Effector memory CD8-positive, alpha-beta T cell (primary cell): ENCODE data around the gene TRPV4.

ENCODE experiments used
- ATAC-seq: fragments of 150-1000 bp; cut with Tn5 transposase; replicated peaks from 2 replicates; pipeline ENCODE4 v1.10.0; 2021; ENCODE audit warnings: mild to moderate bottlenecking, moderate library complexity
- DNase-seq, 3 experiments: peaks; one replicate each; pipeline ENCODE4 v3.0.0; 2021
- H3K27ac Mint-ChIP-seq, 2 donors: one replicate each; pipeline ENCODE4 v1.8.0; 2022; ENCODE audit warnings: mild to moderate bottlenecking in 2 of 2, mixed read lengths in 2 of 2, moderate library complexity in 2 of 2
- H3K27me3 Mint-ChIP-seq, 2 donors: one replicate each; pipeline ENCODE4 v1.8.0; 2022; ENCODE audit warnings: mixed read lengths in 2 of 2
- H3K36me3 Mint-ChIP-seq: one replicate; pipeline ENCODE4 v1.8.0; 2022; ENCODE audit warnings: mild to moderate bottlenecking, moderate library complexity, mixed read lengths; ENCODE audit not compliant: insufficient read depth
- H3K4me1 Mint-ChIP-seq, 2 donors: one replicate each; pipeline ENCODE4 v1.8.0; 2022; ENCODE audit warnings: low read depth in 2 of 2, mixed read lengths in 2 of 2
- H3K4me3 Mint-ChIP-seq, 2 donors: one replicate each; pipeline ENCODE4 v1.8.0; 2022; ENCODE audit warnings: mild to moderate bottlenecking in 2 of 2, mixed read lengths in 2 of 2, moderate library complexity in 2 of 2
- H3K9me3 Mint-ChIP-seq, 2 donors: one replicate each; pipeline ENCODE4 v1.8.0; 2022; ENCODE audit warnings: mixed read lengths in 2 of 2

Gene TRPV4

GRCh38 chr12:109744986-109745942, 87.9 kb downstream of the TRPV4 start:
- Mint-ChIP-seq H3K27ac (no peak overlapping the region), H3K36me3 (peaks cover 4% of the 10 kb centered on the region), H3K4me3 (no peak overlapping the region), H3K4me1 (no peaks in the 10 kb centered on the region), H3K9me3 (no peaks in the 10 kb centered on the region), H3K27me3 (peaks cover 0 to 9% of the 10 kb centered on the region in 2 donors)
- DNase-seq, result no peak
- ATAC-seq, result no peak

DNA sequence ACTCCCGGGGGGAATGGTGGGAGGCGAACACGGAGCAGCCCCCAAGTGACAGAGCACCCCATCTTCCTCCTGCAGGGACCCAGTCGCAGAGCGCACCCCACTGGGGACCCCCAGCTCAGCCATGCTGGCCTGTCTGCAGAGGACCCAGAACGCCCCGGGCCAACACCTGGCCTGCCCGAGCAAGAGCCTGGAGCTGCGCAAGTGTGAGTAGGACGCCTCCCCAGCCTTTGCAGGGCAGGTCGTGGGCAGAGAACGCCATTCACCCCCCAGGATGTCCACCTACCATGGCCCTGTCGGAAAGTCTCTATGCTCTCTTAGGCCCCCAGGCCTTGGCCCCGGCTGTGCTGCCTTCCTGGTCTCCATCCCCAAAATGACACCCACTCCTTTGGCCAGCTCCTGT, 89.2 kb downstream of the TRPV4 start:
- Mint-ChIP-seq H3K27ac (no peak overlapping the region), H3K36me3 (peaks cover 6% of the 10 kb centered on the region), H3K4me3 (no peak overlapping the region), H3K9me3 (no peaks in the 10 kb centered on the region), H3K4me1 (no peaks in the 10 kb centered on the region), H3K27me3 (peaks cover 0 to 10% of the 10 kb centered on the region in 2 donors)
- no peak for ATAC-seq
- no peak for DNase-seq

- Mint-ChIP-seq H3K4me3 (no peak overlapping the region), H3K4me1 (no peaks in the 10 kb centered on the region), H3K27me3 (peaks cover 0 to 10% of the 10 kb centered on the region in 2 donors), H3K27ac (no peak overlapping the region), H3K9me3 (no peaks in the 10 kb centered on the region), H3K36me3 (peaks cover 6% of the 10 kb centered on the region)
- no peak for DNase-seq
- ATAC-seq, result no peak
Measured at GRCh38 chr12:109743076-109743910, 89.9 kb downstream of the TRPV4 start.

DNA sequence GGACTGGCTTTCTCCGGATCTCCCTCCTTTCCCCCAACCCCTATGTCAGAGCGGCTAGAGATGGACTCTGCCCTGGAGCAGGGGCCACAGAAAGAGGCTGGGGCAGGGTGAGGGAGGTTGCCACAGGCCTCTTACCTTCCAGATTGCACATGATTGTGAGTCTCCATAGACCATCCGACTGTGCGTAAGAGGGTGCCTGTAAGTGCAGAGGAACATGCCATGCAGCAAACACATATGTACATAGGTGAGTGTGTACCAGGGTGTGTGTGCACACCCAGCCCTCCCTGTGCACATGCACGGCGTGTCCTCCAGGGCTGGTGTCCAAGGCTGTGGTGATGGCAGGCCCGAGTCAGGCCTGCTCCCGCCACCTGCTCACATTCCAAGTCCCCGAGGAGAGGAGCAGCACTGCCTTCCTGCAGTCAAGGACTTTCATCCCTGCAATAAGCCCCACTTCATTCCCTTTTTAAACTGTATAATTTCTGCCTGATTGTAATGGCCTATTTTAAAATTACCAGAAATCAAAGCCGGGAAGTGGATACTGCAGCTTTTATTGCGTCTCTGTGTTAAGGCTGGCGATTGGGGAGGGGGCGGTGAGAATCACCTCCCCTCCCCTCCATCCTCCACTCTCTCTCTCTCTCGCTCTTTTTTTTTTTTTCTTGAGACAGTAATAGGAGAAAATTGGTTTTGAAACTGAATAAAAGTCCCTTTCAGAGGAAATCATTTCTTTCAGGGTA, 91.1 kb downstream of the TRPV4 start:
- peaks cover 0 to 10% of the 10 kb centered on the region in 2 donors for H3K27me3 Mint-ChIP-seq
- H3K9me3 Mint-ChIP-seq, result no peaks in the 10 kb centered on the region
- H3K4me1 Mint-ChIP-seq, result no peaks in the 10 kb centered on the region
- DNase-seq (no peak), ATAC-seq (no peak)
- no peak overlapping the region for H3K27ac Mint-ChIP-seq
- H3K36me3 Mint-ChIP-seq, result peaks cover 6% of the 10 kb centered on the region
- H3K4me3 Mint-ChIP-seq, result no peak overlapping the region

DNA sequence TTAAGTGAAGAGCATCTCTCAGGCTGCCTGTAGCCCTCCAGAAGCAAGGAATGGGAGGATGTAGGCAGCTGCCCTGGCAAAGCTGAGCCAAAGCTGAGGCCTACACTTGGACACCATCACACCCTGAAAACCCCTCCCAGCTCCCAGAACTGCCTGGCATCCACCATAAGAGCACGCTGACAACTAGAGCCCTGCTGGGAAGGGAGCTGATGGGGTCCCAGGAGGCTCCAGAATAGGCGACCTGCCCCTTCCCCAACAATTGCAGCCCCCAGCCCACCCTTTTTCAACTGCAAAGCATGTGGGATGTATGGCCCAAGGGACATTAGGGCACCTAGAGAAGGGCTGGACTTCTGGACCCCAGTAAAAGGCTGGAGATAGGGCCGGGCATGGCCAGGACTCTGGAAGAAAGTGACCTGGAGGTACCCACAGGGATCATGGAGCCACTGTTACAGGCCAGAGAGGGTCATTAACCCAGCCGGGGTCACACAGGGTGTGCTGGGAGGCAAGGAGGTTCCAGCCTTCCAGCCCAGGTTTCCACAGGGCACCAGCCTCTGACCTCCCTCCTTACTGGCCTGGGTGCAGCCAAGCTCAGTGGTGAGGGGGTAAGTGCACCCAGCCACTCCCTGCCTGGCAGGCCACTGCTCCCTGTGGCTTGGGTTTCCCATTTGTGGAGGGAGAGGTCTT, 91.8 kb downstream of the TRPV4 start:
- DNase-seq (no peak), ATAC-seq (no peak)
- peaks cover 6% of the 10 kb centered on the region for H3K36me3 Mint-ChIP-seq
- no peak overlapping the region for H3K27ac Mint-ChIP-seq
- peaks cover 1 to 3% of the 10 kb centered on the region in 2 donors for H3K4me1 Mint-ChIP-seq
- peaks cover 0 to 18% of the 10 kb centered on the region in 2 donors for H3K27me3 Mint-ChIP-seq
- no peak overlapping the region for H3K4me3 Mint-ChIP-seq
- no peaks in the 10 kb centered on the region for H3K9me3 Mint-ChIP-seq

DNA sequence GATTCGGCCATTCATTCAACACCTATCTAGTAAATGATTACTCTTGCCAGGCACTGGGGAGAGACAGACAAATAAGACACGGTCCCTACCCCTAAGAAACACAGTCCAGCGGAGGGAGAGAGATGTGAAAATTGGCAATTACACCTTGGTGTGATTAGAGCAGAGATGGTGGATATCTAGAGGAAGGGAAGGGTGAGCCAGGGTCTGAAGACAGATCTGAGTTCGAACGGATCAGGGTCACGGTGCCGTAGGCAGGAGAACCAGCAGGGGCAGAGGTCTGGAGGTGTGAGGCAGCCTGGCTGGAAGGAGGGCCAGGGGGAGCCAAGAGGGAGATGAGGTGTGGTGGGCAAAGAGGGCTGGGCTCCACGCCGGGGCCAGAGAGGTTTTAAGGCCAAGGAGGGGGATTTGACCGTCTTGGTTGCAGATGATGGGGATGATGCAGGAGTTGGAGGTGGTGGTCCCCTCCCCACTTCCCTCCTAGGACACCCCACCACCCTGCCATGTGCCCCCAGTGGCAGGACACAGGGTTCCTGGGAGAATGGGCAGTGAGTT, 92.4 kb downstream of the TRPV4 start:
- no peak overlapping the region for H3K27ac Mint-ChIP-seq
- H3K27me3 Mint-ChIP-seq, result peaks cover 0 to 24% of the 10 kb centered on the region in 2 donors
- peaks cover 11% of the 10 kb centered on the region for H3K36me3 Mint-ChIP-seq
- H3K4me1 Mint-ChIP-seq, result peaks cover 2 to 4% of the 10 kb centered on the region in 2 donors
- no peak for ATAC-seq
- H3K9me3 Mint-ChIP-seq, result no peaks in the 10 kb centered on the region
- no peak for DNase-seq
- no peak overlapping the region for H3K4me3 Mint-ChIP-seq

- peaks cover 2 to 4% of the 10 kb centered on the region in 2 donors for H3K4me1 Mint-ChIP-seq
- DNase-seq (no peak), ATAC-seq (no peak)
- no peak overlapping the region for H3K27ac Mint-ChIP-seq
- peaks cover 15% of the 10 kb centered on the region for H3K36me3 Mint-ChIP-seq
- H3K27me3 Mint-ChIP-seq, result peaks cover 7 to 32% of the 10 kb centered on the region in 2 donors
- H3K9me3 Mint-ChIP-seq, result no peaks in the 10 kb centered on the region
- no peak overlapping the region for H3K4me3 Mint-ChIP-seq
Measured at GRCh38 chr12:109739747-109740693, 93.2 kb downstream of the TRPV4 start.

DNA sequence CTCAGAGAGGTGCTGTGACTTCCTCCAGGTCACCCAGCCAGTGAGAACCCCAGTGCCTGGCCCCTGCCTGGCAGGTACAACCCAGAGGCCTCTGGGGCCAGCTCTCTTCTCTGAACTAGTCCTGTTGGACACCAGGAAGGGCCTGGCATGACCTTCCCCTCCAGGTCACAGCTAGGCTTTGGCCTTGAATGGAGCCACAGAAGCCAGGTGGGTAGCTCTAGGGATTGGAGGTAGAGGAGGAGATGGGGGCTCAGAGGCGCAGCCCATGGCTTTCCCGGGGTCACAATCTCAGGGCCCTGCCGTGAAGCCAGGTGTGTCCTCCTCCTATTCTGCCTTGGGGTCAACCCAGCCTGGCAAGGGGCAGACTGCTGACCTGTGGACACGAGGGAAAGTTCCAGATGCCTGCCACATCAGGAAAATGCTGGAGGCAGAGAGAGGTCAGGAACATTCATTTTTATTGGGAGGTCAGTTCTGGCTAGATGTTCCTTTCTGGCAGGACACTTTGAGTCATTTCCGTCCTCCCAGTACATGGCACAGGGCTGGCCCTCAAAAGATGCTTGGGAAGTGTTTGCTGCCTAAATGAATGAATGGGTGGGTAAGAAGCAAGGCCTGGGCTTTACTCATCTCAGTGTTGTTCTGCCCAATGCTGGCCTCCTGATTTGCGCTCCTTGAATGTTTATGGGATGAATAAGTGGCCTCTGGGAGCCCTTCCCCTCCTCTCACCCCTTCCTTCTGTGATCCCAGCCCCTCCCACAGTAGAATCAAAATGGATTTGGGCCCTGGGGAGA, 94.1 kb downstream of the TRPV4 start:
- peaks cover 2 to 4% of the 10 kb centered on the region in 2 donors for H3K4me1 Mint-ChIP-seq
- peaks cover 16 to 41% of the 10 kb centered on the region in 2 donors for H3K27me3 Mint-ChIP-seq
- no peaks in the 10 kb centered on the region for H3K9me3 Mint-ChIP-seq
- no peak overlapping the region for H3K4me3 Mint-ChIP-seq
- DNase-seq (no peak), ATAC-seq (no peak)
- peaks cover 12% of the 10 kb centered on the region for H3K36me3 Mint-ChIP-seq
- no peak overlapping the region for H3K27ac Mint-ChIP-seq

DNA sequence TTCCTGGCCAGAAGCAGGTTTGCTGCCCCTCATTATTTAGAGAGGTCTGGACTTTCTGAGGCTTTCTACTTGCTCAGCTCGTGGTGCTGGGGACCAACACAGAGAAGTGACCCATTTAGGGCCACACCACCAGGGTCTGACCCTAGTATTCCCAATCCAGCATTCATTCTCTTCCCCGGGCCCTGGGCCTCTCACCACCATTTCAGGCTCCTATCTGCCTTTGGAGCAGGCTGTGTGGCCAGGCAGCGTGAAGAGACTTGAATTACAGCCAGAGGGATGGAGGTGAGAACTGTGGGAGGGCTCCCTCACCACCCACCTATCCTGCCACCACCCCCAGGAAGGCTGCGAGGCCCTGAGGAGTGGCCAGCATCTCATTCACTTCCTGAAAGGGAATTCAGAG, 95.0 kb downstream of the TRPV4 start:
- no peak overlapping the region for H3K27ac Mint-ChIP-seq
- peaks cover 18% of the 10 kb centered on the region for H3K36me3 Mint-ChIP-seq
- no peak for DNase-seq
- no peaks in the 10 kb centered on the region for H3K9me3 Mint-ChIP-seq
- ATAC-seq, result no peak
- H3K4me1 Mint-ChIP-seq, result peaks cover 2 to 4% of the 10 kb centered on the region in 2 donors
- no peak overlapping the region for H3K4me3 Mint-ChIP-seq
- peaks cover 19 to 50% of the 10 kb centered on the region in 2 donors for H3K27me3 Mint-ChIP-seq

DNA sequence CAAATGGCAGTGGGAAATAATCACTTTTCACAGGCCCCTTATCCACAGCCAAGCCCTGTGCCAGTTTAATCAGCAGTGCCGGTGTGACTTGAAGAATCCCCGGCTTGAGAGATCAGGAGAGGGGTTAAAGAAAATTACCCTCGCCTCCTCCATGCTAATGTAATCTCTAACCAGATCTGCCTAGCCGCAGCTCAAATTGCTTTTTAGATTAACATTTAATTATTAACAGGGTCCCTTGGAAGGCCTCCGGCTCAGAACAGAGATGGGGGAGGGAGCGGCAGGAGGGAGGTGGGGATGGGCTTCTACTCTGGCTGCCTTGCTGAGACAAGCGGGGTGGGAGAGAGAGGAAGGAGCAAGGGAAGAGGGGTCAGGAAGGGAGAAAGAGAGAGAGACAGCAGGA, 95.6 kb downstream of the TRPV4 start:
- ATAC-seq (no peak), DNase-seq (no peak)
- no peak overlapping the region for H3K27ac Mint-ChIP-seq
- H3K9me3 Mint-ChIP-seq, result no peaks in the 10 kb centered on the region
- H3K36me3 Mint-ChIP-seq, result peaks cover 18% of the 10 kb centered on the region
- H3K27me3 Mint-ChIP-seq, result peaks cover 24 to 56% of the 10 kb centered on the region in 2 donors
- no peak overlapping the region for H3K4me3 Mint-ChIP-seq
- H3K4me1 Mint-ChIP-seq, result peaks cover 2 to 4% of the 10 kb centered on the region in 2 donors

- Mint-ChIP-seq H3K4me1 (peaks cover 2 to 4% of the 10 kb centered on the region in 2 donors), H3K36me3 (peaks cover 18% of the 10 kb centered on the region), H3K27ac (no peak overlapping the region), H3K4me3 (no peak overlapping the region), H3K9me3 (no peaks in the 10 kb centered on the region), H3K27me3 (peaks cover 25 to 61% of the 10 kb centered on the region in 2 donors)
- ATAC-seq (no peak), DNase-seq (no peak)
Measured at GRCh38 chr12:109737126-109737525, 96.1 kb downstream of the TRPV4 start.
